Measurements from ENCODE around the gene SMTNL2. TPM values are rescaled to one million over a fixed set of nuclear protein-coding genes. Genes with fewer than 3 reads are reported as not detected.

Gene SMTNL2
- total and polyA plus RNA-seq, 9 of the 15 experiments (the other 6 are each of a cell fraction or from before 2014, with no cell fraction given), result not detected

GRCh38 chr17:4583782-4584100, 588 bp upstream of the SMTNL2 start (continued):
- peak in 2 of 3 experiments; percentile 18 to 32; a peak in 1 of 6 replicates for TF ChIP-seq CTCF (IDR thresholded peaks at IDR 0.05 in 2 of 3, conservative IDR thresholded peaks at IDR 0.05 in 1 of 3; ENCODE audit: insufficient read depth in 2 of 3, low read depth in 1 of 3, low read length in 3 of 3)

GRCh38 chr17:4584917-4585637, 748 bp downstream of the SMTNL2 start:
- H3K9ac ChIP-seq (ENCODE audit: insufficient read depth in 1 of 2, low read depth in 2 of 2, low read length in 2 of 2), result no peak overlapping the region
- WGBS (ENCODE audit: insufficient coverage, low coverage, missing lambda C conversion rate), result 49% methylated on average over 9 of the region's 57 CpGs
- in situ Hi-C loops (cut with MboI) (no loop called here), intact Hi-C loops (cut with micrococcal nuclease) (no loop called here)
- CTCF ChIA-PET (ENCODE audit: low intra/inter-chr PET ratio), result no interaction called here
- no TSS peak for BruUV-seq (replicated peaks)
- H3K4me3 ChIP-seq, result no peak overlapping the region
- no peaks in the 10 kb centered on the region for H3K79me2 ChIP-seq (ENCODE audit: control insufficient read depth, insufficient read depth, low read length)
- no peaks in the 10 kb centered on the region for H3K9me1 ChIP-seq (ENCODE audit: control insufficient read depth, insufficient read depth, low read length)
- H3K4me1 ChIP-seq (replicated peaks in 1 of 2; ENCODE audit: control insufficient read depth in 2 of 2, insufficient read depth in 2 of 2, low read length in 2 of 2), result peaks cover 6 to 25% of the 10 kb centered on the region in 2 experiments; a peak in 4 of 5 replicates
- DNase-seq (ENCODE audit: extremely low read depth in 1 of 4, low spot score in 3 of 4) (no peak), ATAC-seq (no peak), FAIRE-seq (no peak)
- no peaks in the 10 kb centered on the region for H3K36me3 ChIP-seq (ENCODE audit: control insufficient read depth, insufficient read depth, low read length)
- no peak overlapping the region for H3K27ac ChIP-seq (ENCODE audit: extremely low read depth, low read depth, low read length)
- no peak overlapping the region for H3K4me2 ChIP-seq (ENCODE audit: insufficient read depth, low read length)
- POLR2A ChIA-PET, result interaction anchor here (0.6 kb wide), 1 partner anchor 17 kb away, joined by 4 read pairs; no protein-coding TSS in a partner anchor
- H3K27me3 ChIP-seq (ENCODE audit: control insufficient read depth in 2 of 2, insufficient read depth in 2 of 2, low read length in 2 of 2), result peaks cover 6 to 78% of the 10 kb centered on the region in 2 experiments; a peak in 3 of 5 replicates
- H2AFZ ChIP-seq (ENCODE audit: low read depth, low read length), result no peak overlapping the region
- no peaks in the 10 kb centered on the region for H3K9me3 ChIP-seq (replicated peaks; ENCODE audit: control insufficient read depth, insufficient read depth, low read depth, low read length)
- peaks cover 3% of the 10 kb centered on the region; the same call in 1 of the 2 replicates for H4K20me1 ChIP-seq (replicated peaks; ENCODE audit: control insufficient read depth, insufficient read depth, low read length)
- TF ChIP-seq ZNF354B (CRISPR knock-in tag; IDR thresholded peaks at IDR 0.05) (no peak), E2F1 (CRISPR knock-in tag; IDR thresholded peaks at IDR 0.05) (no peak), HDAC8 (tag; IDR thresholded peaks at IDR 0.05) (no peak), FOSL1 (tag; conservative IDR thresholded peaks at IDR 0.05) (no peak), RB1 (IDR thresholded peaks at IDR 0.05; ENCODE audit: low read depth) (no peak), HNRNPLL (IDR thresholded peaks at IDR 0.05; ENCODE audit: low read depth, low read length, poor library complexity, severe bottlenecking) (no peak), NCOR1 (IDR thresholded peaks at IDR 0.05) (no peak), BHLHE40 (IDR thresholded peaks at IDR 0.05; ENCODE audit: low read length) (no peak), DLX4 (CRISPR knock-in tag; IDR thresholded peaks at IDR 0.05) (no peak), BCLAF1 (IDR thresholded peaks at IDR 0.05; ENCODE audit: borderline replicate concordance in 1 of 2, control insufficient read depth in 1 of 2, low read depth in 2 of 2, low read length in 1 of 2) (no peak), ZNF224 (CRISPR knock-in tag; IDR thresholded peaks at IDR 0.05) (no peak), SAP30 (IDR thresholded peaks at IDR 0.05; ENCODE audit: borderline replicate concordance, insufficient read depth, low read depth, low read length, poor library complexity, severe bottlenecking) (no peak)
